Neural cell (in vitro differentiated cells): ENCODE results near the gene TAF1B. TPM values are rescaled to one million over a fixed set of nuclear protein-coding genes. Genes with fewer than 3 reads are reported as not detected.

Source experiments
- H2AFZ ChIP-seq: fragments of 200-600, 300-800 bp; sonication (generic), shearing (Covaris generic); 2 replicates; pipeline ENCODE4 v1.6.0; 2014; ENCODE audit warnings: low read depth, mild to moderate bottlenecking, antibody characterized with exemption, low read length, moderate library complexity
- H3F3A ChIP-seq: fragments of 200-600 bp; shearing (Covaris generic); 2 replicates; pipeline ENCODE4 v1.6.1; 2016; ENCODE audit warnings: mild to moderate bottlenecking, moderate library complexity, mixed read lengths, antibody characterized with exemption, low read length; ENCODE audit not compliant: insufficient read depth, poor library complexity, severe bottlenecking
- H3K27ac ChIP-seq: fragments of 200-600, 300-800 bp; sonication (generic), shearing (Covaris generic); 2 replicates; pipeline ENCODE4 v1.5.1; 2014; ENCODE audit warnings: mild to moderate bottlenecking, low read length, moderate library complexity
- H3K27me3 ChIP-seq: fragments of 300-800, 200-600 bp; sonication (generic), shearing (Covaris generic); 2 replicates; pipeline ENCODE4 v1.6.0; 2014; ENCODE audit warnings: mild to moderate bottlenecking, low read depth, low read length, moderate library complexity; ENCODE audit not compliant: insufficient read depth
- H3K36me3 ChIP-seq: fragments of 300-800, 200-600 bp; sonication (generic), shearing (Covaris generic); 2 replicates; pipeline ENCODE4 v1.5.1; 2014; ENCODE audit warnings: mild to moderate bottlenecking, antibody characterized with exemption, low read length, moderate library complexity; ENCODE audit not compliant: insufficient read depth
- H3K4me2 ChIP-seq: fragments of 300-800, 200-600 bp; sonication (generic), shearing (Covaris generic); 2 replicates; pipeline ENCODE4 v1.6.0; 2014; ENCODE audit warnings: mild to moderate bottlenecking, low read length
- H3K4me3 ChIP-seq: fragments of 300-800, 200-600 bp; sonication (generic), shearing (Covaris generic); 2 replicates; pipeline ENCODE4 v1.5.1; 2014; ENCODE audit warnings: mild to moderate bottlenecking, low read length, moderate library complexity
- H3K79me2 ChIP-seq: fragments of 200-600 bp; shearing (Covaris generic); replicated peaks from 2 replicates; pipeline ENCODE4 v1.6.0; 2014; ENCODE audit warnings: mild to moderate bottlenecking, low read length, moderate library complexity; ENCODE audit not compliant: insufficient read depth
- H3K9ac ChIP-seq: fragments of 300-800, 200-600 bp; sonication (generic), shearing (Covaris generic); 2 replicates; pipeline ENCODE4 v1.6.1; 2016; ENCODE audit warnings: mild to moderate bottlenecking, low read length, mixed read lengths
- H3K9me2 ChIP-seq: fragments of 200-600 bp; shearing (Covaris generic); 2 replicates; pipeline ENCODE4 v1.6.1; 2016; ENCODE audit warnings: mild to moderate bottlenecking, low read length, mixed read lengths; ENCODE audit not compliant: insufficient read depth
- H3K9me3 ChIP-seq: fragments of 200-600, 300-800 bp; sonication (generic), shearing (Covaris generic); 2 replicates; pipeline ENCODE4 v1.6.1; 2016; ENCODE audit warnings: mild to moderate bottlenecking, mixed run types, low read length, moderate library complexity, mixed read lengths
- H4K20me1 ChIP-seq: fragments of 200-600 bp; shearing (Covaris generic); 2 replicates; pipeline ENCODE4 v1.6.1; 2016; ENCODE audit warnings: mild to moderate bottlenecking, mixed run types; ENCODE audit not compliant: insufficient read depth
- CTCF ChIP-seq: fragments of 450-650 bp; IDR thresholded peaks from 2 replicates; pipeline ENCODE4 v1.5.1; 2014; ENCODE audit warnings: antibody characterized with exemption, mild to moderate bottlenecking, moderate library complexity; ENCODE audit not compliant: poor library complexity, severe bottlenecking
- EP300 ChIP-seq: fragments of 450-650 bp; conservative IDR thresholded peaks from 2 replicates; pipeline ENCODE4 v1.6.1; 2014; ENCODE audit warnings: antibody characterized with exemption, mild to moderate bottlenecking, moderate library complexity; ENCODE audit not compliant: poor library complexity, severe bottlenecking
- EZH2 ChIP-seq: fragments of 200-600, 300-800 bp; shearing (Covaris generic), sonication (generic); IDR thresholded peaks from 2 replicates; pipeline ENCODE4 v1.6.1; 2014; ENCODE audit warnings: antibody characterized with exemption, low read length, borderline replicate concordance, mild to moderate bottlenecking; ENCODE audit not compliant: insufficient read depth, poor library complexity, severe bottlenecking
- POLR2AphosphoS5 ChIP-seq: IDR thresholded peaks from 2 replicates; pipeline ENCODE4 v1.6.1; 2012
- RAD21 ChIP-seq: fragments of 450-650 bp; conservative IDR thresholded peaks from 2 replicates; pipeline ENCODE4 v1.6.1; 2014; ENCODE audit warnings: antibody characterized with exemption, mild to moderate bottlenecking, moderate library complexity
- REST ChIP-seq: IDR thresholded peaks from 2 replicates; pipeline ENCODE4 v1.6.1; 2012; ENCODE audit warnings: borderline replicate concordance
- SMC3 ChIP-seq: fragments of 450-650 bp; conservative IDR thresholded peaks from 2 replicates; pipeline ENCODE4 v1.6.1; 2014; ENCODE audit warnings: antibody characterized with exemption, mild to moderate bottlenecking, moderate library complexity; ENCODE audit not compliant: poor library complexity
- polyA plus RNA-seq: library from polyadenylated mRNA; depleted of rRNA; stranded (reverse); fragments of >200 nt; gene quantifications from 2 replicates; pipeline ENCODE4 v1.2.3, GENCODE V29; 2014

The TAF1B gene
- polyA plus RNA-seq, 1 donor from 2014 or later = 11.2 TPM

- Histone ChIP-seq H3K9me2 (no peaks in the 10 kb centered on the region), H3K4me3 (no peak overlapping the region), H3K36me3 (no peaks in the 10 kb centered on the region), H3K79me2 (no peaks in the 10 kb centered on the region), H2AFZ (no peak overlapping the region), H3K9me3 (no peaks in the 10 kb centered on the region), H3K27me3 (no peaks in the 10 kb centered on the region), H3F3A (no peaks in the 10 kb centered on the region), H3K9ac (no peak overlapping the region), H4K20me1 (no peaks in the 10 kb centered on the region), H3K4me2 (no peak overlapping the region), H3K27ac (no peak overlapping the region)
- TF ChIP-seq REST (no peak), SMC3 (no peak)
Measured at GRCh38 chr2:9836517-9836916, 6.8 kb upstream of the TAF1B start.

- Histone ChIP-seq H3K9me3 (no peaks in the 10 kb centered on the region), H3K9me2 (no peaks in the 10 kb centered on the region), H4K20me1 (no peaks in the 10 kb centered on the region), H3K9ac (no peak overlapping the region), H3K27ac (no peak overlapping the region), H3K79me2 (no peaks in the 10 kb centered on the region), H3K4me3 (no peak overlapping the region), H3K4me2 (no peak overlapping the region), H3K27me3 (no peaks in the 10 kb centered on the region), H3K36me3 (no peaks in the 10 kb centered on the region), H2AFZ (no peak overlapping the region), H3F3A (peaks cover under 1% of the 10 kb centered on the region)
- no peak for TF ChIP-seq POLR2AphosphoS5
- no peak for TF ChIP-seq EZH2
Measured at GRCh38 chr2:9837451-9837850, 5.8 kb upstream of the TAF1B start.

- Histone ChIP-seq H3K36me3 (no peaks in the 10 kb centered on the region), H3K9ac (no peak overlapping the region), H4K20me1 (no peaks in the 10 kb centered on the region), H3K79me2 (no peaks in the 10 kb centered on the region), H3K9me3 (no peaks in the 10 kb centered on the region), H2AFZ (no peak overlapping the region), H3K4me3 (no peak overlapping the region), H3K9me2 (no peaks in the 10 kb centered on the region), H3K27me3 (no peaks in the 10 kb centered on the region), H3K27ac (no peak overlapping the region), H3K4me2 (no peak overlapping the region), H3F3A (peaks cover 3% of the 10 kb centered on the region)
- TF ChIP-seq RAD21 = no peak
- no peak for TF ChIP-seq EZH2
- TF ChIP-seq EP300 = no peak
- no peak for TF ChIP-seq SMC3
- TF ChIP-seq CTCF = no peak
- TF ChIP-seq REST = no peak
Measured at GRCh38 chr2:9838391-9838790, 4.9 kb upstream of the TAF1B start.
